HG03095 (cell line): ENCODE results near the gene UMPS.
"Not testable (repeated sequence)": the region's sequence is repeated elsewhere in the genome, so short reads cannot be mapped to it uniquely, and the experiment has no call there.

ENCODE experiments used
- ATAC-seq: cut with Tn5 transposase; IDR thresholded peaks from one replicate; pipeline ENCODE4 v1.9.1; 2021; ENCODE audit warnings: moderate library complexity; ENCODE audit not compliant: unreplicated experiment

The UMPS gene

DNA sequence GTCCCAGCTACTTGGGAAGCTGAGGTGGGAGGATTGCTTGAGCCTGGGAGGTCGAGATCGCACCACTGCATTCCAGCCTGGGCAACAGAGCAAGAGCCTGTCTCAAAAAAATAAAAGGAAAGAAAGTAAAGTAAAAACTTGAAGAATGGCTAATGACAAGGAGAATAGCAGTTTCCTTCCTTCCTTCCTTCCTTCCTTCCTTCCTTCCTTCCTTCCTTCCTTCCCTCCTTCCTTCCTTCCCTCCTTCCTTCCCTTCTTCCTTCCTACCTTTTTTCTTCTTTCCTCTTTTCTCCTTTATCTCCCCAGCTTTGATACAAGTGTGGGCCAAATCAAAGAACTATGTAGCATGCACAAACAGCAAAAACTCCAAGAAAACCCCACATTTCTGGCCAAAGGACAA is 23.0 kb upstream of the UMPS start:
- not testable (repeated sequence) for ATAC-seq

DNA sequence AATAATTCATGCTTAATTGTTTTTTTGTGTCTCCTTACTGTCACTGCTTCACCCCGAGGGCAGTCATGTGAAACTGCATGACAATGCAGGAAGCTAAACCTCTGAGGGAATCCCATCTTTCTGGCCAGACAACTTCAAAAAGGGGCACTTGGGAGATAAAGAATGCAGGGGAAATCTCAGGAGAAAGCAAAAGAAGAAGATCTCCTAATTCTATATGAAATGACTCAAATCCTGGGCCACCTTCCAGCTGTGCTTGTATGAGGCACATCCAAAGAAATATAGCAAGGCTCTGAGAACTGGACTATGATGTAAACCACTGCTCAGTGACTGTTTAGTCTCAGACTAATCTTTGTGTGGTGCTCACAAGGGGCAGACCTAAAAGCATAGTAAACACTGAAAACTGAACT is 22.6 kb upstream of the UMPS start:
- no peak for ATAC-seq

DNA sequence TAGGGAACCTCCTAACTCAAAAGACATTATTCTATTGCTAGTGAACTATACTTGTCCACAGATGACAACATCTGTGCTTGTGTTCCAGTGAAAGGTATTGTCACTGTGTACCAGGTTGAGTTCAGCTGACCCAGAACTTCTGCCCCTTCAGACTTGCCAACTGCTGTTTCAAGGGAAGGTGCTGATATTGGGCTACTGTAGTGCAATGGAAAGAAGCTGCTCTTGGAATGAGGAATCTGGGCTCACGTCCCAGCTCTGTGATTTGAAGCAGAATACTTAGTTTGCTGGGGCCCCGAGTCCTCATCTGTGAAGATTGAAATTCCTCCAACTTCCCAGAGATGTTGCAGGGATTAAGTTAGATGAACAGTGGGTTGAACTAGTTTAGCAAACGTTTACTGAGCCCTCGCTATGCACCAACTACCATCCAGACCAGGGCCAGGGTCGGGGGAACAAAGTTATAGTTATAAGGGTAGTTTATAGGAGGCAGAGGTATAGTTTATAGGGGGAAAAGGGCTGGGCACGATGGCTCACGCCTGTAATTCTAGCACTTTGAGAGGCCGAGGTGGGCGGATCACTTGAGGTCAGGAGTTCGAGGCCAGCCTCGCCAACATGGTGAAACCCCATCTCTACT is 15.9 kb upstream of the UMPS start:
- no peak for ATAC-seq

- no peak for ATAC-seq
These were observed 7.7 kb upstream of the UMPS start for GRCh38 chr3:124722589-124722988.

DNA sequence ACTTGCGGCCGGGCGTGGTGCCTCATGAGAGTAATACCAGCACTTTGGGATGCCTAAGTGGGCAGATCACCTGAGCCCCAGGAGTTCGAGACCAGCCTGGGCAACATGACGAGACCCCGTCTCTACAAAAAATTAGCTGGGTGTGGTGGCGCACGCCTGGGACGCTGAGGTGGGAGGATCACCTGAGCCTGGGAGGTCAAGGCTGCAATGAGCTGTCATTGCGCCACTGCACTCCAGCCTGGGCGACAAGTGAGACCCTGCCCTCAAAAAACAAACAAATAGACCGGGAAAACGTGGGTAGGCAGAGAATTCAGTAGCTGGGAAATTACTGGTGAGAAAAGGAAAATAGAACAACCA is 667 bp downstream of the UMPS start:
- no peak for ATAC-seq

GRCh38 chr3:124731760-124732159 is 1.5 kb downstream of the UMPS start:
- ATAC-seq, result no peak

GRCh38 chr3:124741027-124741426 is 10.8 kb downstream of the UMPS start:
- ATAC-seq, result no peak

- ATAC-seq, result no peak
These were observed 15.5 kb downstream of the UMPS start for GRCh38 chr3:124745756-124746155.

DNA sequence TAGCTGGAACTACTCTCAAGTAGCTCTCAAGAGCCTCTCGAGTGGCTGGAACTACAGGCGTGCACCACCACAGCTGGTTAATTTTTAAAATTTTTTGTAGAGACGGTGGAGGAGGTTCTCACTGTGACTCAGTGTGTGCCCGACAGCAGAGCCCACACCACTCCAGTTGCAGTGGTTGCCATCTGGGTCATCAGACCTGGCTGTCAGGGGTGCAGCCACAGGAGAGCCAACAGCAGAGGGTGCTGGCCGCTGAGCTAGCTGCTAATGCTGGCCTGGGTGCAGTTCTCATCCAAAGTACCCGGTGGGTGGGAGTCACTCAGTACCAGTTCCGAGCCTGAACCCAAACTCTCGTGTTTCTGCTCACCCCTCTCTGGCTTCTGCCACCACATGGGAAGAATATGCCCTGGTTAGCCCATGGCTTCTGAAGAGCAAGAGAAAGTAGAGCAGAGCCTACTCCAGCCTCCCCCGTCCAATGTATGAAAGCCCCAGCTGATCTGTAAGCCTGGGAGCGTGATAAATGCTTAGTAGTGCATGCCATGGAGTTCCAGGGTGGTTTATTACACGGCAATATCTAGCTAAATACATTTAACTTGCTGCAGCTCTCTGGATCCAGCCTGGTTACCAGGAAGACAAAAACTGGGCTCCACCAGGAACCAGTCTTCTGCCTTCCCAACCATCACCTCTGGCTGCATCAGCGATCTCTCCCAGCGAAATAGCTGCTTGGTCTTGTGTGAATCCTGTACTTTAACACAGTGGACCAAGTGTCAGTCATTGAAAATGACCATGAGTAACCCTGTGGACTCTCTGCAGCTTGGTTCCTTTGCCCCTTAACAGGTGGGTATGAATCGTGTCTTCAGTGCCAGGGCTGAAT is 17.1 kb downstream of the UMPS start:
- no peak for ATAC-seq

- ATAC-seq, result no peak
These were observed 18.4 kb downstream of the UMPS start for GRCh38 chr3:124748560-124749198.

DNA sequence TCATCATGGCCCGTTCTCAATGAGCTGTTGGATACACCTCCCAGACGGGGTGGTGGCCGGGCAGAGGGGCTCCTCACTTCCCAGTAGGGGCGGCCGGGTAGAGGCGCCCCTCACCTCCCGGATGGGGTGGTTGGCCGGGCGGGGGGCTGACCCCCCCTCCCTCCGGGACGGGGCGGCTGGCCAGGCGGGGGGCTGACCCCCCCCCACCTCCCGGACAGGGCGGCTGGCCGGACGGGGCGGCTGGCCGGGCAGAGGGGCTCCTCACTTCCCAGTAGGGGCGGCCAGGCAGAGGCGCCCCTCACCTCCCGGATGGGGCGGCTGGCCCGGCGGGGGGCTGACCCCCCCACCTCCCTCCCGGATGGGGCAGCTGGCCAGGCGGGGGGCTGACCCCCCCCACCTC is 19.6 kb downstream of the UMPS start:
- not testable (repeated sequence) for ATAC-seq

- no peak for ATAC-seq
These were observed 21.2 kb downstream of the UMPS start for GRCh38 chr3:124751501-124751900.

- no peak for ATAC-seq
These were observed 21.8 kb downstream of the UMPS start for GRCh38 chr3:124752051-124752450.

DNA sequence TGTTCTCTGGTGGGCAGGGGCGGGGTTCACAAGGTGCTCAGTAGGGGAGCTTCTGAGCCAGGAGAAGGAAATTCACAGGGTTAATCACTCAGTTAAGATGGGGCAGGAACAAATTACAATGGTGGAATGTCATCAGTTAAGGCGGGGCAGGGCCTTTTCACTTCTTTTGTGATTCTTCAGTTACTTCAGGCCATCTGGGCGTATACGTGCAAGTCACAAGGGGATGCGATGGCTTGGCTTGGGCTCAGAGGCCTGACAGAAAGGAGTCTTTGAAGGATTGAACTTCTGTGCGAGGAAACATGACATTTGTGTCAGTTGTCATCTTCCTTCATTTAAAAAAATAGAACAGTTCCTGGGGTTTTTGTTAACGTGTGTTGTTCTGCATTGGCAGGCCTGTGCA is 27.7 kb downstream of the UMPS start:
- ATAC-seq, result not testable (repeated sequence)

GRCh38 chr3:124758851-124759635 is 28.8 kb downstream of the UMPS start:
- ATAC-seq, result no peak

- no peak for ATAC-seq
These were observed 29.6 kb downstream of the UMPS start for GRCh38 chr3:124759666-124760401.

DNA sequence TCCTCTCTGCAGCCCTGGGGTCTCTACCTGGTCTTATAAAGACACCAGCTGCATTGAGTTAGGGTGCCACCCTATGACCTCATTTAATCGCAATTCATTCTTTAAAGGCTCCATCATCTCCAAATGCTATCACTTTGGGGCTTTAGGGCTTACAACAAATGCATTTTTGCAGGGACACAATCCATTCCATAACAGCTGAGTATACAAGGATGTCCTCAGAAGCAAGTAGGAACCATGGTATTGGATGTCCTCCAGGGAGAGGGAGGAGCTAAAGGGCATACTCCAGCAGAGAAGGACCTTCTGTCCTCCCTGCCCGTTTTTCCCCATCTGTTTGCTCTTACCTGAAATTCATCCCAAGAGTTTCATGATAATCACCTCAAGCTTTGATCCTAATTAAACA is 30.3 kb downstream of the UMPS start:
- ATAC-seq, result no peak

DNA sequence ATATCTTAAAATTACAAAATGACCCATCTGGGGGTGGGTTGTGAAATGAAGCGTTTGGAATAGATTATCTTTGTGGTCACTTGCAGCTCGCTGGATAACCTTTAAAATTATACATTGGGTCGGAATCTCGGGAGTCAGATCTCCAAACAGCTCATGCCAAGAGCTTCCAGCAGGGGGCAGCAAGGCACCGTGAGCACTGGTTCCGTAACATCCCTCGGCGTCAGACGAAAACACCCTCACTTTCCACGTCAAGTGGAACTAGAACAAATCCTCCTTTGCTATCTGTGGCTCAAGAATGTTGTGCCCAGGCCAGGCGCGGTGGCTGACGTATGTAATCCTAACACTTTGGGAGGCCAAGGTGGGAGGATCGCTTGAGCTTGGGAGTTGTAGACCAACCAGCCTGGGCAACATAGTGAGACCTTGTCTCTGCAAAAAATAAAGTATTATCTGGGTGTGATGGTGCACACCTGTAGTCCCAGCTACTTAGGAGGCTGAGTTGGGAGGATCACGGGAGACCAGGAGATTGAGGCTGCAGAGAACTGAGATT is 31.1 kb downstream of the UMPS start:
- ATAC-seq, result peak; percentile 57

DNA sequence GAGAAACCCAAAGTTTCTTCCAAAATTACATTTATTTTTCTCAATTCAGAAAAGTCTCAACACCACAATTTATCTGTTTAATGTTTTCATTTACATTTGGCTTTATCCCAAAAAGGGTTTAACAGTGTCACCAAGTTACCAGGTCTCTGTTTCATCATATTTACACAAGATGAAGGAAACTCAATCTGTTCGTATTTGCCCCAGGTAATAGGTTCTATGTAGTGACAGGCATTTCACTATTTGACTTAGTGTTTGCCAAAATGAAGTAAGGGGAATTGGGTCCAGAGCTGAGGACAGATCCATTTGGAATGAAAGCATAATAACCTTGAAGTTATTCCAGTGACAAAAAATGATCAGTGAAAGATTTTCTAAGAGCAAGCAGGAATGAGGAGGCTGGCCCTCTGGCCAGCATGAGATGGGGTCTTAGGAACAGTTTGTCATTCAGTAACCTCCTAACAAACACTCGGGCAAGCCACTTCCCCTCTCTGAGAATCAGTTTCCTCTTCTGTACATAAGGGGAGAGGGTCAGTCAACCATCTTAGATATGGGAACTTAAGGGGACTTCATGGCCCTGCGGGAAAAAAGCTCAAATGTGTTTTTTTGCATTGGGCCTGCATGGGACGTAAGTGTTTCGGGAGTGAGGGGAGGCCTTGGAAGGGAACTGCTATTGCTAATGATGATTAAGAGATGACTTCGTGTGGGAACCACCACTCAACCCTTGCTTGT is 31.8 kb downstream of the UMPS start:
- no peak for ATAC-seq

DNA sequence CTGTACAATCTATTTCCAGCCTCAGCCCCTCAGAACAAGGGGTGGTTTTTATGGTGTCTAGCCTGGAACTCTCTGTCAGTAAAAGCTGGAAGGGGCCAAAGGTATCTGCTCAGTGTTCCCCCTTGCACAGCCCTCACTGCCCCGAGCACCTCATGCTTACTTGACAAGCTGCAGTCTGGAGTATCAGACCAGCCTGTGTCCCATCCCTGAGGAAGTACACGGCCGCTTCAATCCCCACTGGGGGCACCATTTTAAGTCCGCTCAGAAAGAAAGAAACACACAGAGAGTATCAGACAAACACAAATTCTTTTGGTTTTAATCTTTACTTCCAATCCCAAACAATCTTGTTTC is 32.4 kb downstream of the UMPS start:
- no peak for ATAC-seq
